KMS-11 (cell line): ENCODE results near the gene RPN1.
A peak's percentile ranks its signal among the peaks of the same experiment; 100 is the strongest.
"Not testable (repeated sequence)": the region's sequence is repeated elsewhere in the genome, so short reads cannot be mapped to it uniquely, and the experiment has no call there.

Experiments
- H2AFZ ChIP-seq: fragments of 200-600 bp; sonication (generic); 2 replicates; pipeline ENCODE4 v1.6.1; 2016; ENCODE audit warnings: antibody characterized with exemption, mixed run types, low read depth
- H3K27ac ChIP-seq: fragments of 200-600 bp; sonication (generic); 2 replicates; pipeline ENCODE4 v1.6.1; 2016; ENCODE audit warnings: mild to moderate bottlenecking, mixed run types
- H3K27me3 ChIP-seq: fragments of 200-600 bp; sonication (generic); 2 replicates; pipeline ENCODE4 v1.6.1; 2017; ENCODE audit warnings: mild to moderate bottlenecking, low read depth, mixed run types, moderate library complexity; ENCODE audit not compliant: insufficient read depth
- H3K36me3 ChIP-seq: fragments of 200-600 bp; sonication (generic); 2 replicates; pipeline ENCODE4 v1.6.1; 2017; ENCODE audit warnings: mild to moderate bottlenecking, mixed run types; ENCODE audit not compliant: insufficient read depth
- H3K4me1 ChIP-seq: fragments of 200-600 bp; sonication (generic); 2 replicates; pipeline ENCODE4 v1.6.1; 2016; ENCODE audit warnings: mild to moderate bottlenecking, low read depth, mixed run types; ENCODE audit not compliant: poor library complexity, severe bottlenecking
- H3K4me2 ChIP-seq: fragments of 200-600 bp; sonication (generic); 2 replicates; pipeline ENCODE4 v1.7.0; 2016; ENCODE audit warnings: mild to moderate bottlenecking, mixed run types
- H3K4me3 ChIP-seq: fragments of 200-600 bp; sonication (generic); IDR thresholded peaks from 2 replicates; pipeline ENCODE4 v1.6.1; 2017; ENCODE audit warnings: low read depth, low read length, mixed read lengths; ENCODE audit not compliant: insufficient read depth
- H3K79me2 ChIP-seq: fragments of 200-600 bp; sonication (generic); 2 replicates; pipeline ENCODE4 v1.6.1; 2016; ENCODE audit warnings: low read depth, mixed run types; ENCODE audit not compliant: insufficient read depth
- H3K9ac ChIP-seq: fragments of 200-600 bp; sonication (generic); 2 replicates; pipeline ENCODE4 v1.6.1; 2016; ENCODE audit warnings: mild to moderate bottlenecking, mixed run types
- H4K20me1 ChIP-seq: fragments of 200-600 bp; sonication (generic); 2 replicates; pipeline ENCODE4 v1.6.1; 2016; ENCODE audit warnings: mild to moderate bottlenecking, mixed run types; ENCODE audit not compliant: insufficient read depth
- CTCF ChIP-seq: fragments of 200-600 bp; sonication (generic); conservative IDR thresholded peaks from 2 replicates; pipeline ENCODE4 v1.6.1; 2017; ENCODE audit warnings: low read depth, mild to moderate bottlenecking, antibody characterized with exemption, low read length, moderate library complexity, mixed read lengths

Gene RPN1

GRCh38 chr3:128681369-128681829, 30.8 kb upstream of the RPN1 start:
- peaks cover 3% of the 10 kb centered on the region for H3K4me1 ChIP-seq
- H3K4me2 ChIP-seq: peak overlapping the region; percentile 90
- H4K20me1 ChIP-seq: no peaks in the 10 kb centered on the region
- H3K36me3 ChIP-seq: no peaks in the 10 kb centered on the region
- H3K79me2 ChIP-seq: no peaks in the 10 kb centered on the region
- H3K4me3 ChIP-seq: peak overlapping the region; percentile 94
- no peak for TF ChIP-seq CTCF
- H2AFZ ChIP-seq: peak overlapping the region; percentile 87
- no peaks in the 10 kb centered on the region for H3K27me3 ChIP-seq
- H3K27ac ChIP-seq: peak overlapping the region; percentile 96
- peak overlapping the region; percentile 98 for H3K9ac ChIP-seq

- Histone ChIP-seq H4K20me1 (no peaks in the 10 kb centered on the region), H3K9ac (peak overlapping the region; percentile 98), H2AFZ (peak overlapping the region; percentile 87), H3K79me2 (no peaks in the 10 kb centered on the region), H3K27me3 (no peaks in the 10 kb centered on the region), H3K36me3 (no peaks in the 10 kb centered on the region), H3K4me1 (peaks cover 3% of the 10 kb centered on the region), H3K4me3 (peak overlapping the region; percentile 94), H3K27ac (peak overlapping the region; percentile 96), H3K4me2 (peak overlapping the region; percentile 90)
- TF ChIP-seq CTCF: peak; percentile 91
Measured at GRCh38 chr3:128680603-128681368, 30.2 kb upstream of the RPN1 start.

GRCh38 chr3:128679338-128679737, 28.7 kb upstream of the RPN1 start:
- Histone ChIP-seq H3K4me3 (no peak overlapping the region), H3K36me3 (no peaks in the 10 kb centered on the region), H2AFZ (no peak overlapping the region), H4K20me1 (no peaks in the 10 kb centered on the region), H3K27ac (no peak overlapping the region), H3K79me2 (no peaks in the 10 kb centered on the region), H3K4me2 (no peak overlapping the region), H3K27me3 (no peaks in the 10 kb centered on the region), H3K9ac (no peak overlapping the region), H3K4me1 (peaks cover 3% of the 10 kb centered on the region)
- no peak for TF ChIP-seq CTCF

- not testable (repeated sequence) for H4K20me1 ChIP-seq, H3K4me1 ChIP-seq, H3K9ac ChIP-seq, H3K4me3 ChIP-seq, H3K4me2 ChIP-seq, H3K79me2 ChIP-seq, H2AFZ ChIP-seq, H3K27me3 ChIP-seq, H3K27ac ChIP-seq, H3K36me3 ChIP-seq
Measured at GRCh38 chr3:128675802-128676201, 25.2 kb upstream of the RPN1 start.

- H2AFZ ChIP-seq: no peak overlapping the region
- no peak overlapping the region for H3K27ac ChIP-seq
- no peak overlapping the region for H3K4me3 ChIP-seq
Measured at GRCh38 chr3:128674161-128674784, 23.7 kb upstream of the RPN1 start.

More at GRCh38 chr3:128674161-128674784, 23.7 kb upstream of the RPN1 start:
- Histone ChIP-seq H3K27me3 (no peaks in the 10 kb centered on the region), H3K4me1 (no peaks in the 10 kb centered on the region), H4K20me1 (no peaks in the 10 kb centered on the region), H3K4me2 (no peak overlapping the region), H3K9ac (no peak overlapping the region), H3K79me2 (no peaks in the 10 kb centered on the region), H3K36me3 (no peaks in the 10 kb centered on the region)
- no peak for TF ChIP-seq CTCF
